HepG2 (cell line): Measurements from ENCODE around the gene LITAFD. TPM values are rescaled to one million over a fixed set of nuclear protein-coding genes. Genes with fewer than 3 reads are reported as not detected.
A peak's percentile ranks its signal among the peaks of the same experiment; 100 is the strongest.

Experiments
- ATF7 ChIP-seq, 2 experiments: fragments of 450-650 bp in 1 of 2; sonication (generic) in 1 of 2; formaldehyde crosslinking in 1 of 2; IDR thresholded peaks; 2 replicates each; pipeline versions ENCODE4 v1.4.0 to v1.6.1; 2016 to 2020; ENCODE audit warnings: antibody characterized with exemption in 1 of 2, mild to moderate bottlenecking in 1 of 2, missing genetic modification reagents in 1 of 2
- BCL6 ChIP-seq: IDR thresholded peaks from 2 replicates; pipeline ENCODE4 v1.6.1; 2016; ENCODE audit warnings: missing genetic modification reagents, missing compliant biosample characterization
- CC2D1A ChIP-seq: sonication (generic); formaldehyde crosslinking; IDR thresholded peaks from 2 replicates; pipeline ENCODE4 v1.8.1; 2023; ENCODE audit warnings: mild to moderate bottlenecking, missing genetic modification reagents
- CCAR2 ChIP-seq: fragments of 200-400 bp; formaldehyde crosslinking; optimal IDR thresholded peaks from 2 replicates; pipeline ENCODE3; 2018; ENCODE audit warnings: low read depth, mild to moderate bottlenecking, low read length, moderate library complexity
- CENPX ChIP-seq: sonication (generic); formaldehyde crosslinking; IDR thresholded peaks from 2 replicates; pipeline ENCODE4 v1.9.0; 2021; ENCODE audit warnings: mild to moderate bottlenecking, missing genetic modification reagents, moderate library complexity
- DNMT3B ChIP-seq: conservative IDR thresholded peaks from 2 replicates; pipeline ENCODE4 v1.6.1; 2016; ENCODE audit warnings: missing biosample characterization, control low read depth
- EHMT2 ChIP-seq: fragments of 200-600 bp; sonication (generic); IDR thresholded peaks from 2 replicates; pipeline ENCODE4 v1.7.0; 2017; ENCODE audit warnings: antibody characterized with exemption, low read depth, low read length, borderline replicate concordance
- HMG20A ChIP-seq: IDR thresholded peaks from 2 replicates; pipeline ENCODE4 v1.6.1; 2016; ENCODE audit warnings: borderline replicate concordance
- KDM5B ChIP-seq: sonication (generic); formaldehyde crosslinking; IDR thresholded peaks from 2 replicates; pipeline ENCODE4 v1.4.0; 2020; ENCODE audit warnings: missing genetic modification reagents, mild to moderate bottlenecking, borderline replicate concordance
- KDM6A ChIP-seq: IDR thresholded peaks from 2 replicates; pipeline ENCODE4 v1.6.1; 2016; ENCODE audit warnings: low read depth
- LCORL ChIP-seq, 2 experiments: fragments of 450-650 bp in 1 of 2; sonication (generic) in 1 of 2; formaldehyde crosslinking in 1 of 2; IDR thresholded peaks; 2 replicates each; pipeline versions ENCODE4 v1.5.0 to v1.6.1; 2017 to 2020; ENCODE audit warnings: antibody characterized with exemption in 1 of 2, missing genetic modification reagents in 1 of 2
- NR3C1 ChIP-seq: sonication (generic); formaldehyde crosslinking; IDR thresholded peaks from 2 replicates; pipeline ENCODE4 v1.4.0; 2020; ENCODE audit warnings: missing genetic modification reagents
- SCMH1 ChIP-seq: sonication (generic); formaldehyde crosslinking; IDR thresholded peaks from 2 replicates; pipeline ENCODE4 v1.9.0; 2021; ENCODE audit warnings: missing genetic modification reagents, mild to moderate bottlenecking, borderline replicate concordance
- SP4 ChIP-seq: sonication (generic); formaldehyde crosslinking; IDR thresholded peaks from 2 replicates; pipeline ENCODE4 v1.8.1; 2023; ENCODE audit warnings: mild to moderate bottlenecking, missing genetic modification reagents
- THYN1 ChIP-seq: sonication (generic); formaldehyde crosslinking; IDR thresholded peaks from 2 replicates; pipeline ENCODE4 v1.8.1; 2023; ENCODE audit warnings: low read depth, mild to moderate bottlenecking, moderate library complexity, missing genetic modification reagents, borderline replicate concordance
- U2AF2 ChIP-seq: fragments of 200-400 bp; formaldehyde crosslinking; IDR thresholded peaks from 2 replicates; pipeline ENCODE4 v1.6.1; 2017; ENCODE audit warnings: low read depth, mild to moderate bottlenecking, low read length
- YY1 ChIP-seq: IDR thresholded peaks from 2 replicates; pipeline ENCODE4 v1.6.1; 2011; ENCODE audit warnings: low read length, low read depth, moderate library complexity, mild to moderate bottlenecking; ENCODE audit not compliant: insufficient read depth, insufficient replicate concordance
- ZBTB26 ChIP-seq: IDR thresholded peaks from 2 replicates; pipeline ENCODE4 v1.6.1; 2016; ENCODE audit warnings: missing compliant biosample characterization, missing genetic modification reagents, borderline replicate concordance
- ZNF354B ChIP-seq: sonication (generic); formaldehyde crosslinking; IDR thresholded peaks from 2 replicates; pipeline ENCODE4 v1.8.0; 2022; ENCODE audit warnings: mild to moderate bottlenecking, missing genetic modification reagents
- ZNF382 ChIP-seq: sonication (generic); formaldehyde crosslinking; IDR thresholded peaks from 2 replicates; pipeline ENCODE4 v1.5.0; 2020; ENCODE audit warnings: missing genetic modification reagents, mild to moderate bottlenecking, borderline replicate concordance
- ZSCAN30 ChIP-seq: sonication (generic); formaldehyde crosslinking; IDR thresholded peaks from 2 replicates; pipeline ENCODE4 v1.5.0; 2020; ENCODE audit warnings: mild to moderate bottlenecking, missing genetic modification reagents
- polyA plus RNA-seq, 8 experiments: library from polyadenylated mRNA; depleted of rRNA in 3 of 8; stranded (reverse) in 7 of 8; unstranded in 1 of 8; fragments of >200 nt; fragmentation: Illumina TruSeq in 4 of 8; extraction: Trizol in 4 of 8; gene quantifications; 2 replicates each; pipeline versions ENCODE4 v1.2.1 to v1.2.3, GENCODE V29; 2011 to 2016; ENCODE audit warnings: low read depth in 4 of 8, missing spikeins in 1 of 8, mixed read lengths in 1 of 8; ENCODE audit not compliant: insufficient read depth in 1 of 8
- total RNA-seq, 5 experiments: library from RNA; depleted of rRNA; stranded (reverse); fragments of >200 nt; fragmentation: Illumina TruSeq; extraction: Trizol; gene quantifications; 2 replicates each; pipeline ENCODE4 v1.2.3, GENCODE V29; 2016; ENCODE audit warnings: low read depth in 1 of 5
- TF ChIP-seq, protein P1 (sequence below): IDR thresholded peaks from 2 replicates; pipeline ENCODE4 v1.6.1; 2012; ENCODE audit warnings: low read depth, low read length, improper control_type of control experiment
- TF ChIP-seq, protein P2 (sequence below): sonication (generic); formaldehyde crosslinking; IDR thresholded peaks from 2 replicates; pipeline ENCODE4 v1.8.1; 2023; ENCODE audit warnings: mild to moderate bottlenecking, missing genetic modification reagents
- TF ChIP-seq, protein P3 (sequence below): sonication (generic); formaldehyde crosslinking; IDR thresholded peaks from 2 replicates; pipeline ENCODE4 v1.5.1; 2020; ENCODE audit warnings: mild to moderate bottlenecking, missing genetic modification reagents, moderate library complexity

Gene LITAFD
- total and polyA plus RNA-seq, 2 of the 13 experiments (the other 11 are each of a cell fraction or from before 2014, with no cell fraction given), result not detected

DNA sequence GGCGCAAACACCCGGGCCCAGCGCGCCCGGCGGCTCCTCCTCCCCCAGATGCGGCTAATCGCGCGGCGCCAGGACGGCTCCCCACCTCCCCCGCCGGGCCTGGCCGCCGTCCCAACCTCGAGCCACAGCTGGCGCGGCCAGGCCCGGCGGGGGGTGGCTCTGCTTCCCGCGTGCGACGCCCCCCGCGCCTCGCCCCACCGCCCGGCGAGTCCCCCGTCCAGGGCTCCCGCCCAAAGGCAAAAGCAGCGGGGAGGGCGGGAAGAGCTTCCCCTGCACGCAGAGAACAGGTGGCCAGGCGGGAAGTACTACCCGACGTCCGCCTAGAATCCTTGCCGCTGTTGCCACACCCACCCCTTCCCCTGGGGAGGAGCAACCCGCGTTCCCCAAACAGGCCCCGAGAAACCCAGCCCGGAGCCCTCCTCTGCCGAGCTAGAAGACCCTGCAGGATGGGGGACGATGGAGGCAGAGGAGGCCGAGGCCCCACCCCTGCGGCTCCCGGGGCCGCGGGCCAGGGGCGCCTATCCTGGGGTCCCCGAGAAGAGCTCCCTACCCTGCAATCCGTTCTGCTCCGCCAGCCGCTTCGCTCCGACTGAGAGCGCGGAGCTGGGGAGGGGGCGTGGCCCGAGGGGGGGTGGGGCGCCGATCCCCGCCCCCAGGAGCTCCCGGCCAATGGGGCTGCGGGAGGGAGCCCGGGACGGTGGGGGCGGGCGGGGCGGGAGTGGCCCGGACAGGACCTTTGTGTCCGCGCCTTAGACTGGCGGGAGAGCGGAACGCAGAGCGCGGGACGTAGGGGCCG lies 13.5 kb upstream of the LITAFD start, which contains the start of gene CARHSP1 (continued):
- TF ChIP-seq SP4 (CRISPR knock-in tag) (peak; percentile 90), HMG20A (no peak), ZBTB26 (CRISPR knock-in tag) (no peak; the same call in 1 of the 2 replicates), ZNF354B (CRISPR knock-in tag) (no peak), U2AF2 (no peak), THYN1 (CRISPR knock-in tag) (no peak), KDM5B (no peak), ATF7 (IDR thresholded peaks at IDR 0.05) (no peak), ATF7 (CRISPR knock-in tag; IDR thresholded peaks at IDR 0.05) (peak; percentile 58; the same call in 1 of the 2 replicates), EHMT2 (no peak), CC2D1A (CRISPR knock-in tag) (no peak; the same call in 1 of the 2 replicates), ZNF382 (CRISPR knock-in tag) (no peak), SCMH1 (no peak), CCAR2 (peak; percentile 59), LCORL (IDR thresholded peaks at IDR 0.05) (no peak), LCORL (CRISPR knock-in tag; IDR thresholded peaks at IDR 0.05) (no peak; the same call in 1 of the 2 replicates), CENPX (no peak), NR3C1 (CRISPR knock-in tag) (no peak), YY1 (peak; percentile 54), KDM6A (no peak), ZSCAN30 (CRISPR knock-in tag) (no peak), DNMT3B (no peak), BCL6 (no peak; the same call in none of the 2 replicates)
- TF ChIP-seq, protein P1, sequence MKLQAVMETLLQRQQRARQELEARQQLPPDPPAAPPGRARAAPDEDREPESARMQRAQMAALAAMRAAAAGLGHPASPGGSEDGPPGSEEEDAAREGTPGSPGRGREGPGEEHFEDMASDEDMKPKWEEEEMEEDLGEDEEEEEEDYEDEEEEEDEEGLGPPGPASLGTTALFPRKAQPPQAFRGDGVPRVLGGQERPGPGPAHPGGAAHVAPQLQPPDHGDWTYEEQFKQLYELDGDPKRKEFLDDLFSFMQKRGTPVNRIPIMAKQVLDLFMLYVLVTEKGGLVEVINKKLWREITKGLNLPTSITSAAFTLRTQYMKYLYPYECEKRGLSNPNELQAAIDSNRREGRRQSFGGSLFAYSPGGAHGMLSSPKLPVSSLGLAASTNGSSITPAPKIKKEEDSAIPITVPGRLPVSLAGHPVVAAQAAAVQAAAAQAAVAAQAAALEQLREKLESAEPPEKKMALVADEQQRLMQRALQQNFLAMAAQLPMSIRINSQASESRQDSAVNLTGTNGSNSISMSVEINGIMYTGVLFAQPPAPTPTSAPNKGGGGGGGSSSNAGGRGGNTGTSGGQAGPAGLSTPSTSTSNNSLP, result no peak
- TF ChIP-seq, protein P2, sequence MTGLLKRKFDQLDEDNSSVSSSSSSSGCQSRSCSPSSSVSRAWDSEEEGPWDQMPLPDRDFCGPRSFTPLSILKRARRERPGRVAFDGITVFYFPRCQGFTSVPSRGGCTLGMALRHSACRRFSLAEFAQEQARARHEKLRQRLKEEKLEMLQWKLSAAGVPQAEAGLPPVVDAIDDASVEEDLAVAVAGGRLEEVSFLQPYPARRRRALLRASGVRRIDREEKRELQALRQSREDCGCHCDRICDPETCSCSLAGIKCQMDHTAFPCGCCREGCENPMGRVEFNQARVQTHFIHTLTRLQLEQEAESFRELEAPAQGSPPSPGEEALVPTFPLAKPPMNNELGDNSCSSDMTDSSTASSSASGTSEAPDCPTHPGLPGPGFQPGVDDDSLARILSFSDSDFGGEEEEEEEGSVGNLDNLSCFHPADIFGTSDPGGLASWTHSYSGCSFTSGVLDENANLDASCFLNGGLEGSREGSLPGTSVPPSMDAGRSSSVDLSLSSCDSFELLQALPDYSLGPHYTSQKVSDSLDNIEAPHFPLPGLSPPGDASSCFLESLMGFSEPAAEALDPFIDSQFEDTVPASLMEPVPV (CRISPR knock-in tag), result peak; percentile 79; the same call in 1 of the 2 replicates
- TF ChIP-seq, protein P3, sequence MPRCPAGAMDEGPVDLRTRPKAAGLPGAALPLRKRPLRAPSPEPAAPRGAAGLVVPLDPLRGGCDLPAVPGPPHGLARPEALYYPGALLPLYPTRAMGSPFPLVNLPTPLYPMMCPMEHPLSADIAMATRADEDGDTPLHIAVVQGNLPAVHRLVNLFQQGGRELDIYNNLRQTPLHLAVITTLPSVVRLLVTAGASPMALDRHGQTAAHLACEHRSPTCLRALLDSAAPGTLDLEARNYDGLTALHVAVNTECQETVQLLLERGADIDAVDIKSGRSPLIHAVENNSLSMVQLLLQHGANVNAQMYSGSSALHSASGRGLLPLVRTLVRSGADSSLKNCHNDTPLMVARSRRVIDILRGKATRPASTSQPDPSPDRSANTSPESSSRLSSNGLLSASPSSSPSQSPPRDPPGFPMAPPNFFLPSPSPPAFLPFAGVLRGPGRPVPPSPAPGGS (CRISPR knock-in tag), result no peak; the same call in none of the 2 replicates
